ENCODE results near the gene LRP8.
"Not testable (repeated sequence)": the region's sequence is repeated elsewhere in the genome, so short reads cannot be mapped to it uniquely, and the experiment has no call there.

Gene LRP8

GRCh38 chr1:53284224-53285020, 43.4 kb downstream of the LRP8 start:
- no peak overlapping the region for H3K4me3 ChIP-seq (ENCODE audit: insufficient read depth, low read depth, low read length)
- peaks cover 29% of the 10 kb centered on the region for H3K4me1 ChIP-seq (ENCODE audit: control insufficient read depth, insufficient read depth, low read length)
- peaks cover under 1% of the 10 kb centered on the region for H3K27me3 ChIP-seq (ENCODE audit: control insufficient read depth, insufficient read depth, low read length, poor library complexity, severe bottlenecking)
- no peaks in the 10 kb centered on the region for H3K9me3 ChIP-seq (ENCODE audit: control insufficient read depth, low read length)
- no peak overlapping the region for H3K27ac ChIP-seq (ENCODE audit: insufficient read depth, low read depth, low read length, poor library complexity, severe bottlenecking)
- H3K36me3 ChIP-seq (ENCODE audit: control insufficient read depth, insufficient read depth, low read length): no peaks in the 10 kb centered on the region
- 89 to 95% methylated on average over 7 to 8 of the region's 8 CpGs for WGBS, 2 experiments

- H3K27ac ChIP-seq (ENCODE audit: insufficient read depth, low read depth, low read length, poor library complexity, severe bottlenecking); H3K9me3 ChIP-seq (ENCODE audit: control insufficient read depth, low read length); H3K4me3 ChIP-seq (ENCODE audit: insufficient read depth, low read depth, low read length); H3K36me3 ChIP-seq (ENCODE audit: control insufficient read depth, insufficient read depth, low read length); H3K27me3 ChIP-seq (ENCODE audit: control insufficient read depth, insufficient read depth, low read length, poor library complexity, severe bottlenecking): not testable (repeated sequence)
- peaks cover 19% of the 10 kb centered on the region for H3K4me1 ChIP-seq (ENCODE audit: control insufficient read depth, insufficient read depth, low read length)
- WGBS, 2 experiments: 88 to 97% methylated on average over 8 to 10 of the region's 12 CpGs
Measured at GRCh38 chr1:53283156-53283555, 44.7 kb downstream of the LRP8 start.

- Histone ChIP-seq H3K4me3 (ENCODE audit: insufficient read depth, low read depth, low read length) (no peak overlapping the region), H3K27me3 (ENCODE audit: control insufficient read depth, insufficient read depth, low read length, poor library complexity, severe bottlenecking) (no peaks in the 10 kb centered on the region), H3K4me1 (ENCODE audit: control insufficient read depth, insufficient read depth, low read length) (peaks cover under 1% of the 10 kb centered on the region), H3K36me3 (ENCODE audit: control insufficient read depth, insufficient read depth, low read length) (no peaks in the 10 kb centered on the region), H3K27ac (ENCODE audit: insufficient read depth, low read depth, low read length, poor library complexity, severe bottlenecking) (no peak overlapping the region), H3K9me3 (ENCODE audit: control insufficient read depth, low read length) (no peaks in the 10 kb centered on the region)
- WGBS, 2 experiments: 90 to 91% methylated on average over 9 of the region's 9 CpGs
Measured at GRCh38 chr1:53281133-53281532, 46.7 kb downstream of the LRP8 start.

- WGBS, 2 experiments: 95 to 97% methylated on average over 8 of the region's 8 CpGs
Measured at GRCh38 chr1:53280496-53280895, 47.4 kb downstream of the LRP8 start.

GRCh38 chr1:53279296-53280200, 48.3 kb downstream of the LRP8 start:
- 84 to 85% methylated on average over 14 of the region's 14 CpGs for WGBS, 2 experiments
- Histone ChIP-seq H3K9me3 (ENCODE audit: control insufficient read depth, low read length) (no peaks in the 10 kb centered on the region), H3K27me3 (ENCODE audit: control insufficient read depth, insufficient read depth, low read length, poor library complexity, severe bottlenecking) (no peaks in the 10 kb centered on the region), H3K4me1 (ENCODE audit: control insufficient read depth, insufficient read depth, low read length) (no peaks in the 10 kb centered on the region), H3K27ac (ENCODE audit: insufficient read depth, low read depth, low read length, poor library complexity, severe bottlenecking) (no peak overlapping the region), H3K36me3 (ENCODE audit: control insufficient read depth, insufficient read depth, low read length) (no peaks in the 10 kb centered on the region), H3K4me3 (ENCODE audit: insufficient read depth, low read depth, low read length) (no peak overlapping the region)

More at GRCh38 chr1:53280496-53280895, 47.4 kb downstream of the LRP8 start:
- no peaks in the 10 kb centered on the region for H3K27me3 ChIP-seq (ENCODE audit: control insufficient read depth, insufficient read depth, low read length, poor library complexity, severe bottlenecking)
- no peak overlapping the region for H3K4me3 ChIP-seq (ENCODE audit: insufficient read depth, low read depth, low read length)
- no peaks in the 10 kb centered on the region for H3K36me3 ChIP-seq (ENCODE audit: control insufficient read depth, insufficient read depth, low read length)
- H3K27ac ChIP-seq (ENCODE audit: insufficient read depth, low read depth, low read length, poor library complexity, severe bottlenecking): no peak overlapping the region
- H3K9me3 ChIP-seq (ENCODE audit: control insufficient read depth, low read length): no peaks in the 10 kb centered on the region
- H3K4me1 ChIP-seq (ENCODE audit: control insufficient read depth, insufficient read depth, low read length): no peaks in the 10 kb centered on the region

GRCh38 chr1:53278298-53278725, 49.6 kb downstream of the LRP8 start:
- Histone ChIP-seq H3K36me3 (ENCODE audit: control insufficient read depth, insufficient read depth, low read length) (no peaks in the 10 kb centered on the region), H3K9me3 (ENCODE audit: control insufficient read depth, low read length) (no peaks in the 10 kb centered on the region), H3K4me3 (ENCODE audit: insufficient read depth, low read depth, low read length) (no peak overlapping the region), H3K27ac (ENCODE audit: insufficient read depth, low read depth, low read length, poor library complexity, severe bottlenecking) (no peak overlapping the region), H3K27me3 (ENCODE audit: control insufficient read depth, insufficient read depth, low read length, poor library complexity, severe bottlenecking) (no peaks in the 10 kb centered on the region), H3K4me1 (ENCODE audit: control insufficient read depth, insufficient read depth, low read length) (no peaks in the 10 kb centered on the region)
- 55 to 57% methylated on average over 8 of the region's 8 CpGs for WGBS, 2 experiments

- 95 to 96% methylated on average over 5 of the region's 5 CpGs for WGBS, 2 experiments
- no peaks in the 10 kb centered on the region for H3K4me1 ChIP-seq (ENCODE audit: control insufficient read depth, insufficient read depth, low read length)
- no peak overlapping the region for H3K27ac ChIP-seq (ENCODE audit: insufficient read depth, low read depth, low read length, poor library complexity, severe bottlenecking)
- no peak overlapping the region for H3K4me3 ChIP-seq (ENCODE audit: insufficient read depth, low read depth, low read length)
- no peaks in the 10 kb centered on the region for H3K36me3 ChIP-seq (ENCODE audit: control insufficient read depth, insufficient read depth, low read length)
- no peaks in the 10 kb centered on the region for H3K9me3 ChIP-seq (ENCODE audit: control insufficient read depth, low read length)
- H3K27me3 ChIP-seq (ENCODE audit: control insufficient read depth, insufficient read depth, low read length, poor library complexity, severe bottlenecking): no peaks in the 10 kb centered on the region
Measured at GRCh38 chr1:53277326-53277725, 50.5 kb downstream of the LRP8 start.

- no peaks in the 10 kb centered on the region for H3K4me1 ChIP-seq (ENCODE audit: control insufficient read depth, insufficient read depth, low read length)
- 95% methylated on average over 46 of the region's 46 CpGs for WGBS, 2 experiments
- H3K9me3 ChIP-seq (ENCODE audit: control insufficient read depth, low read length): no peaks in the 10 kb centered on the region
- H3K27ac ChIP-seq (ENCODE audit: insufficient read depth, low read depth, low read length, poor library complexity, severe bottlenecking): no peak overlapping the region
- no peaks in the 10 kb centered on the region for H3K27me3 ChIP-seq (ENCODE audit: control insufficient read depth, insufficient read depth, low read length, poor library complexity, severe bottlenecking)
- no peak overlapping the region for H3K4me3 ChIP-seq (ENCODE audit: insufficient read depth, low read depth, low read length)
- no peaks in the 10 kb centered on the region for H3K36me3 ChIP-seq (ENCODE audit: control insufficient read depth, insufficient read depth, low read length)
Measured at GRCh38 chr1:53276902-53277281, 51.0 kb downstream of the LRP8 start.

- WGBS, 2 experiments: 96 to 97% methylated on average over 48 of the region's 48 CpGs
Measured at GRCh38 chr1:53276153-53276901, 51.5 kb downstream of the LRP8 start.

GRCh38 chr1:53275566-53275965, 52.3 kb downstream of the LRP8 start:
- Histone ChIP-seq H3K4me3 (ENCODE audit: insufficient read depth, low read depth, low read length) (no peak overlapping the region), H3K36me3 (ENCODE audit: control insufficient read depth, insufficient read depth, low read length) (no peaks in the 10 kb centered on the region)
- WGBS, 2 experiments: 96 to 98% methylated on average over 1 to 3 of the region's 3 CpGs

More at GRCh38 chr1:53276153-53276901, 51.5 kb downstream of the LRP8 start:
- H3K36me3 ChIP-seq (ENCODE audit: control insufficient read depth, insufficient read depth, low read length): no peaks in the 10 kb centered on the region
- H3K4me3 ChIP-seq (ENCODE audit: insufficient read depth, low read depth, low read length): no peak overlapping the region
- no peaks in the 10 kb centered on the region for H3K9me3 ChIP-seq (ENCODE audit: control insufficient read depth, low read length)
- no peaks in the 10 kb centered on the region for H3K4me1 ChIP-seq (ENCODE audit: control insufficient read depth, insufficient read depth, low read length)
- no peak overlapping the region for H3K27ac ChIP-seq (ENCODE audit: insufficient read depth, low read depth, low read length, poor library complexity, severe bottlenecking)
- no peaks in the 10 kb centered on the region for H3K27me3 ChIP-seq (ENCODE audit: control insufficient read depth, insufficient read depth, low read length, poor library complexity, severe bottlenecking)

More at GRCh38 chr1:53275566-53275965, 52.3 kb downstream of the LRP8 start:
- Histone ChIP-seq H3K4me1 (ENCODE audit: control insufficient read depth, insufficient read depth, low read length) (no peaks in the 10 kb centered on the region), H3K27ac (ENCODE audit: insufficient read depth, low read depth, low read length, poor library complexity, severe bottlenecking) (no peak overlapping the region), H3K27me3 (ENCODE audit: control insufficient read depth, insufficient read depth, low read length, poor library complexity, severe bottlenecking) (no peaks in the 10 kb centered on the region), H3K9me3 (ENCODE audit: control insufficient read depth, low read length) (no peaks in the 10 kb centered on the region)
